H54 (cell line): Measurements from ENCODE around the gene BSN.

Experiments
- DNase-seq: peaks from one replicate; pipeline ENCODE4 v3.0.0; 2011; ENCODE audit warnings: low spot score, mixed read lengths; ENCODE audit not compliant: insufficient read length
- FAIRE-seq: peaks from 3 replicates; lab custom pipeline; 2011; peaks lifted over from hg19 to GRCh38; lab: Jason Lieb, UNC
- POLR2A ChIP-seq: IDR thresholded peaks from 2 replicates; pipeline ENCODE4 v1.6.1; 2011; ENCODE audit warnings: low read depth, mild to moderate bottlenecking, low read length

Gene BSN

GRCh38 chr3:49617390-49618013 is 63.2 kb downstream of the BSN start:
- no peak for TF ChIP-seq POLR2A
- no peak for DNase-seq
- no peak for FAIRE-seq

- FAIRE-seq (no peak), DNase-seq (no peak)
- TF ChIP-seq POLR2A: no peak
Measured at GRCh38 chr3:49618412-49618811, 64.1 kb downstream of the BSN start.

- no peak for DNase-seq
- FAIRE-seq: no peak
- no peak for TF ChIP-seq POLR2A
Measured at GRCh38 chr3:49619649-49620048, 65.4 kb downstream of the BSN start.

- no peak for TF ChIP-seq POLR2A
- no peak for FAIRE-seq
- no peak for DNase-seq
Measured at GRCh38 chr3:49620728-49621127, 66.5 kb downstream of the BSN start.

GRCh38 chr3:49623071-49623470 is 68.8 kb downstream of the BSN start:
- no peak for TF ChIP-seq POLR2A
- DNase-seq (no peak), FAIRE-seq (no peak)

- no peak for FAIRE-seq
- DNase-seq: no peak
- TF ChIP-seq POLR2A: no peak
Measured at GRCh38 chr3:49625071-49625470, 70.8 kb downstream of the BSN start.

GRCh38 chr3:49626101-49626581 is 71.9 kb downstream of the BSN start:
- FAIRE-seq: no peak
- TF ChIP-seq POLR2A: no peak
- no peak for DNase-seq

GRCh38 chr3:49626796-49627195 is 72.5 kb downstream of the BSN start:
- FAIRE-seq: no peak
- no peak for DNase-seq
- TF ChIP-seq POLR2A: no peak

- DNase-seq (no peak), FAIRE-seq (no peak)
- TF ChIP-seq POLR2A: no peak
Measured at GRCh38 chr3:49627634-49628033, 73.4 kb downstream of the BSN start.

GRCh38 chr3:49628249-49628648 is 74.0 kb downstream of the BSN start:
- DNase-seq (no peak), FAIRE-seq (no peak)
- TF ChIP-seq POLR2A: no peak

GRCh38 chr3:49629451-49629850 is 75.2 kb downstream of the BSN start:
- TF ChIP-seq POLR2A: no peak
- DNase-seq: no peak
- FAIRE-seq: no peak

- FAIRE-seq: no peak
- TF ChIP-seq POLR2A: no peak
- DNase-seq: no peak
Measured at GRCh38 chr3:49629866-49630265, 75.6 kb downstream of the BSN start.

GRCh38 chr3:49630784-49631183 is 76.5 kb downstream of the BSN start:
- FAIRE-seq: no peak
- no peak for DNase-seq
- no peak for TF ChIP-seq POLR2A

GRCh38 chr3:49634736-49635135 is 80.5 kb downstream of the BSN start:
- no peak for FAIRE-seq
- no peak for DNase-seq
- no peak for TF ChIP-seq POLR2A

- FAIRE-seq (no peak), DNase-seq (no peak)
Measured at GRCh38 chr3:49636883-49637609, 82.8 kb downstream of the BSN start.

More at GRCh38 chr3:49636883-49637609, 82.8 kb downstream of the BSN start:
- TF ChIP-seq POLR2A: no peak
